ENCODE results near the gene CFAP410. TPM values are rescaled to one million over a fixed set of nuclear protein-coding genes. Genes with fewer than 3 reads are reported as not detected.
A peak's percentile ranks its signal among the peaks of the same experiment; 100 is the strongest.
"Not testable (repeated sequence)": the region's sequence is repeated elsewhere in the genome, so short reads cannot be mapped to it uniquely, and the experiment has no call there.

CFAP410 gene
- total RNA-seq, 1 donor from 2014 or later: 8.6 TPM

- DNase-seq (ENCODE audit: low spot score in 2 of 2) (no peak), FAIRE-seq (no peak)
Measured at GRCh38 chr21:44352253-44352860, 13.2 kb upstream of the CFAP410 start.

- FAIRE-seq (no peak), DNase-seq (ENCODE audit: low spot score in 2 of 2) (no peak)
Measured at GRCh38 chr21:44351535-44352252, 12.5 kb upstream of the CFAP410 start.

GRCh38 chr21:44350773-44351481 is 11.7 kb upstream of the CFAP410 start:
- DNase-seq (ENCODE audit: low spot score in 2 of 2) (no peak), FAIRE-seq (no peak)

- FAIRE-seq: no peak
- no peak for DNase-seq (ENCODE audit: low spot score in 2 of 2)
Measured at GRCh38 chr21:44349847-44350772, 10.9 kb upstream of the CFAP410 start.

- DNase-seq (ENCODE audit: low spot score in 2 of 2) (no peak), FAIRE-seq (no peak)
Measured at GRCh38 chr21:44349416-44349846, 10.2 kb upstream of the CFAP410 start.

- no peak for FAIRE-seq
- no peak for DNase-seq (ENCODE audit: low spot score in 2 of 2)
Measured at GRCh38 chr21:44348861-44349260, 9.7 kb upstream of the CFAP410 start.

GRCh38 chr21:44347911-44348451 is 8.8 kb upstream of the CFAP410 start:
- FAIRE-seq: no peak
- DNase-seq (ENCODE audit: low spot score in 2 of 2): no peak

- FAIRE-seq (no peak), DNase-seq (ENCODE audit: low spot score in 2 of 2) (no peak)
Measured at GRCh38 chr21:44345495-44345894, 6.3 kb upstream of the CFAP410 start.

- DNase-seq (ENCODE audit: low spot score in 2 of 2) (no peak), FAIRE-seq (no peak)
Measured at GRCh38 chr21:44344541-44345183, 5.5 kb upstream of the CFAP410 start.

- not testable (repeated sequence) for FAIRE-seq; DNase-seq (ENCODE audit: low spot score in 2 of 2)
Measured at GRCh38 chr21:44342981-44343380, 3.8 kb upstream of the CFAP410 start.

- not testable (repeated sequence) for FAIRE-seq; DNase-seq (ENCODE audit: low spot score in 2 of 2)
Measured at GRCh38 chr21:44341726-44342458, 2.7 kb upstream of the CFAP410 start.

- FAIRE-seq: no peak
Measured at GRCh38 chr21:44337941-44338895, 972 bp downstream of the CFAP410 start.

GRCh38 chr21:44337449-44337848 is 1.7 kb downstream of the CFAP410 start:
- FAIRE-seq: no peak
- DNase-seq (ENCODE audit: low spot score in 2 of 2): no peak

More at GRCh38 chr21:44337941-44338895, 972 bp downstream of the CFAP410 start:
- DNase-seq (ENCODE audit: low spot score in 2 of 2): peak; percentile 74

- DNase-seq (ENCODE audit: low spot score in 2 of 2): no peak
- no peak for FAIRE-seq
Measured at GRCh38 chr21:44335266-44336059, 3.7 kb downstream of the CFAP410 start.

GRCh38 chr21:44334329-44335030 is 4.7 kb downstream of the CFAP410 start:
- DNase-seq (ENCODE audit: low spot score in 2 of 2) (no peak), FAIRE-seq (no peak)
